HG02678 (cell line): ENCODE results near the gene SHMT1.
"Not testable (repeated sequence)": the region's sequence is repeated elsewhere in the genome, so short reads cannot be mapped to it uniquely, and the experiment has no call there.

ENCODE experiments used
- ATAC-seq: cut with Tn5 transposase; IDR thresholded peaks from one replicate; pipeline ENCODE4 v1.9.1; 2021; ENCODE audit warnings: mild to moderate bottlenecking, moderate library complexity; ENCODE audit not compliant: unreplicated experiment

The SHMT1 gene

DNA sequence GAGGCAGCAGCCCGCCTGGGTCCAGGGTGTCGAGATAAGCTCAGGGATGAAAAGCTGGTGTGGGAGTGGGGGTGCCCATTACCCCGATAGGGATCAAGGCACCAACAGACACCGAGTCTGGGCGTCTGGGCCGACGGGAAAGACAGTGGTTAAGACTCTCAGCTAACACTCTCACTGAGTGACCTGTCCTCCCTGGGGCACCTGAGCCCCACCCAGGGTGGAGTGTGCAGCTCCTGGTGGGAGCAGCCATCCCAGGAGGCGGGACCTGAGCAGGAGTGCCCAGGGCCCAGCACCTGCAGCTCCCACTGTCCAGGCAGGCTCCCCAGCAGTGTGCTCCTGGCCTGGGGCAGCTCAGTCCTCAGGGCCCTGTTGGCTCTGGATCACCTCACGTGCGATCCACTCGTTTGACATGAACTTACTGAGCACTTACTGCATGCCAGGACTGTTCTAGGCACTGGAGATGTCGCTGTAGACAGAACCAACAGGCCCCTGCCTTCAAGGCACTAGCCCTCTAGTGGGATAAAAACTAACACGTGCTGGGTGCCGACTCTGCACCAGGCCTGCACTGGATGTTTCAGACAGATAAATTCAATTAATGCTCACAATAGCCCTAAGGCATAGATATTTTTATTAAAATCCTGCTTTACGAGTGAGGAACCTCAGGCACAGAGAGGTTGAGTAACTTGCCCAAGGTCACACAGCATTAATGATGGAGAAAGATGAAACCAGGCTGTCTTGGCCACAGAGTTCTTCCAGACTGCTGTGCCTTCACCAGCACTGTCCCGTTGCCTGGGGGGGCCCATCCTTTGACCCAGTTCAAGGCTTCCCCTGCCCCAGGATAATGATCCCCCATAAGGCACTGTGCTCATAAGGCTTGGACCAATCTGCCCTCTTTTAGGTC is 16.1 kb upstream of the SHMT1 start:
- no peak for ATAC-seq

DNA sequence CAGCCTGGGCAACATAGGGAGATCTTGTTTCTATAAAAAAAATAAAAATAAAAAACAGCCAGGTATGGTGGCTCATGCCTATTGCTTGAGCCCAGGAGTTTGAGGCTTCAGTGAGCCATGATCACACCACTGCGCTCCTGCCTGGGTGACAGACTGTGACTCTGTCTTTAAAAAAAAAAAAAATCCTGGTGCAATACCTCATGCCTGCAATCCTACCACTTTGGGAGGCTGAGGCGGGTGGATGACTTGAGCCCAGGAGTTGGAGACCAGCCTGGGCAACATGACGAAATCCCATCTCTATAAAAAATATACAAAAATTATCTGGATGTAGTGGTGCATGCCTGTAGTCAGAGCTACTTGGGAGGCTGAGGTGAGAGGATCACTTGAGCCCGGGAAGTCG is 15.3 kb upstream of the SHMT1 start:
- not testable (repeated sequence) for ATAC-seq

DNA sequence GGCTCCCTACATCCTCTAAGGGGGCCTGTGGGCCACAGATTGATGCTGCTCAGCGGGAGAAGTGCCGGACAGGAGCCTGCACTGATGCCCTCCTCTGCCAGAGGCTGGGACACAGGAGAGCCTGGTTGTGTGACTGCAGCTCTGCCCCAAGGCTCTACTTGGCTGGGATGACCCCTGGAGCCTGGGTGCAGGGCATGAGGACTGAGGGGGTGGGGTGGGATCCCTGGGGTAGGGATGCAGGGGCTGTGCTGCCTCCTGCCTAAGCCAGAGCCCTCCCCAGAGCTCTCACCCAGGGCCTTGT is 14.8 kb upstream of the SHMT1 start:
- no peak for ATAC-seq

DNA sequence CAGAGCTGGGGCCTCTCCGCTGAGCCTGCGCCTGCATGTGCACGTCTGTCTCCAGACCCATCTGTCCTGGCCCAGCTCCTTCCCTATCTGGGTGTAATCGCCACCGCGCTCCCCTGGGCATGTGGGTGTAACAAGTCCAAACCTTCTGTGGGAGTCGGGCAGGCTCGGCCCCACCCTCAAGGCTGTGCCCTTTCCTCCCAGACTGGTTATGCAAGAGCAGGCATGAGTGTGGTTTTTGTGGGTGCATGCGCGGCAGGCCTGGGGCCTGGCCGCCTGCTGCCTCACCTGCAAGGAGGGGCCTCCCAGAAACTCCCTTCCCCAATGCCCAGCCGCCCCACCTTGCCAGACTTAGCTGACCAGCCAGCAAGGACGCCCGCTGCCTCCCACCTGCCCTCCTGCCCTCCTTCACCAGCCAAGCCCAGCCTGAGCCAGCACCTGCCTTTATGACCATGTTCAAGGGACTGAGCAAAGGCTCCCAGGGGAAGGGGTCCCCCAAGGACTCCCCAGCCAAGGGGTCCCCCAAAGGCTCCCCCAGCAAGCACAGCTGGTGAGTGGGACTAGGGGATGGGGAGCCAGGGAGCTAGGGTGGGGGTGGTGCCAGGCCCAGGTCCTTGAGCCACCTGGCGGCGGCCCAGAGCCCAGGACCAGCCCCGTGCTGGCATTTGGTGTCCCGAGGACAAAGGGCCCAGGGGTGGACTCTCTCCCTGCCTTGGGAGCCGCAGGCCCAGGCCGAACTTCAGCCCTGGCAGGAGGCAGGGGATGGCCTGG is 14.3 kb upstream of the SHMT1 start, which contains the start of gene EVPLL:
EVPLL (plus strand) TSS at position 342 of the 768 bp plus-strand sequence. CDS start 3,160 bp downstream, outside the sequence.
- ATAC-seq: no peak

DNA sequence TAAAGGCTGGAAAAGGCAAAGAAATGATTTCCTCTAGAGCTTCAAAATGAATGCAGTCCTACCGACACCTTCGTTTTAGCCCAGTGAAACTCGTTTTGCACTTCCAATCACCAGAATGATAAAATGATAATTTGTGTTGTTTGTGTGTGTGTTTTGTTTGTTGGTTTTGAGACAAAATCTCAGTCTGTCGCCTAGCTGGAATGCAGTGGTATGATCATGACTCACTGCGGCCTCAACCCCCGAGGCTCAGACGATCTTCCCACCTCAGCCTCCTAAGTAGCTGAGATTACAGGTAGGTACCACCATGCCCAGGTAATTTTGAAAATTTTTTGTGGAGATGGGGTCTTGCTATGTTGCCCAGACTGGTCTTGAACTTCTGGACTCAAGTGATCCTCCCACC is 10.9 kb upstream of the SHMT1 start:
- no peak for ATAC-seq

DNA sequence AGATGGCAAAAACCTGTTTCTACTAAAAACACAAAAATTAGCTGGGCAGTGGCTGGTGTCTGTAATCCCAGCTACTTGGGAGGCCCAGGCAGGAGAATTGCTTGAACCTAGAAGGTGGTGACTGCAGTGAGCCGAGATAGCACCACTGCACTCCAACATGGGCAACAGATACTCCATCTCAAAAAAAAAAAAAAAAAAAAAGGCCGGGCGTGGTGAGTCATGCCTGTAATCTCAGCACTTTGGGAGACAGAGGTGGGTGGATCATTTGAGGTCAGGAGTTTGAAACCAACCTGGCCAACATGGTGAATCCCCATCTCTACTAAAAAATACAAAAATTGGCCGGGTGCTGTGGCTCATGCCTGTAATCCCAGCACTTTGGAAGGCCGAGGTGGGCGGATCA is 9.8 kb upstream of the SHMT1 start:
- not testable (repeated sequence) for ATAC-seq

DNA sequence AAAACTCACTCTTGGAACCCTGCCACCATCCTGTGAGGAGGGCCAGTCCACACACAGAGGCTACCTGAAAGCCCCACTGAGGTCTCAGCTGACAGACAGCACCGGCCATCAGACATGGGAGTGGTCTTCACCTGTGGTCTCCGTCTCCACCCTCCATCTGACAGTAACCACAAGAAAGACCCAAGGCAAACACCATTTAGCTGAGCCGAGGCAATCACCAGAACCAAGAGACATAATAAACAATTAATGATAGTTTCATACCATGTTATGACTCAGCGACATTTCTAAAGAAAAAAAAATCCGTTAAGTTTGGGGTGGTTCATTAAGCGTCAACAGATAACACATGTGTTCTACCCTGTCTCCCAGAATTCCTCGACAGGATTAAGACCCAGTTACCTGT is 8.1 kb upstream of the SHMT1 start:
- no peak for ATAC-seq

DNA sequence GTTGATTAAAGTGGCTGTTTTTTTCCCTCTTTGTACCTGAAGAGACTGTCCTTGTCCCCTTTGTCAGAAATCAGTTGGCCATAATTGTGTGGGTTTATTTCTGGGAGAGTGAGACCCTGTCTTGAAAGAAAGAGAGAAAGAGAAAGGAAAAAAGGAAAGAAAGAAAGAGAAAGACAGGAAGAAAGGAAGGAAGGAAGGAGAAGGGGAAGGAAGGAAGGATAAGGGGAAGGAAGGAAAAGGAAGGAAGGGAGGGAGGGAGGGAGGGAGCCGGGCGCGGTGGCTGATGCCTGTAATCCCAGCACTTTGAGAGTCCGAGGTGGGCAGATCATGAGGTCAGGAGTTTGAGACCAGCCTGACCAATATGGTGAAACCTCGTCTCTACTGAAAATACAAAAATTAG is 7.4 kb upstream of the SHMT1 start:
- ATAC-seq: no peak

DNA sequence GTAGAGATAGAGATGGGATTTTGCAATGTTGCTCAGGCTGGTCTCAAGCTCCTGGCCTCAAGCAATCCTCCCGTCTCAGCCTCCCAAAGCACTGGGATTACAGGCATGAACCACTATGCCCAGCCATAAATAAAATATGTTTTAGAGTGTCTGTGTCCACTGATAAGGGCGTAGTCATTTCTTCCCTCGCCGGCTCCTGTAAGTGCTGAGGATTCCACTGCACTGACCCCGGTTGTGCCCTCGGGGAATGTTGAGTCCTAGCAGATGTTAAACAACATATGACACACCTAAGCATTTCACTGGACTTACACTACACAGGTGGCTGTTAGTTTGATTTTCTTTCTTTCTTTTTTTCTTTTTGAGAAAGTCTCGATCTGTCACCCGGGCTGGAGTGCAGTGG is 5.6 kb upstream of the SHMT1 start:
- ATAC-seq: no peak

DNA sequence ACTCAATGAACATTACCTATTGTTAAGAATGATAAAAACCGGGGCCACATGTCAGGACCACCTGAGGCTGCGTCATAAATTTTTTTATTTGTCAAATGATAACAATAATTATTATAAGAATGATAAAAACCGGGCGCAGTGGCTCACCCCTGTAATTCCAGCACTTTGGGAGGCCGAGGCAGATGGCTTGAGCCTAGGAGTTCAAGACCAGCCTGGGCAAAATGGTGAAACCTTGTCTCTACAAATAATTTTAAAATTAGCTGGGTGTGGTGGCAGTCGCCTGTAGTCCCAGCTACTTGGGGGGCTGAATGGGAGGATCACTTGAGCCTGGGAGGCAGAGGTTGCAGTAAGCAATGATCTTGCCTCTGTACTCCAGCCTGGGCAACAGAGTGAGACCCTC is 816 bp upstream of the SHMT1 start:
- ATAC-seq: no peak

DNA sequence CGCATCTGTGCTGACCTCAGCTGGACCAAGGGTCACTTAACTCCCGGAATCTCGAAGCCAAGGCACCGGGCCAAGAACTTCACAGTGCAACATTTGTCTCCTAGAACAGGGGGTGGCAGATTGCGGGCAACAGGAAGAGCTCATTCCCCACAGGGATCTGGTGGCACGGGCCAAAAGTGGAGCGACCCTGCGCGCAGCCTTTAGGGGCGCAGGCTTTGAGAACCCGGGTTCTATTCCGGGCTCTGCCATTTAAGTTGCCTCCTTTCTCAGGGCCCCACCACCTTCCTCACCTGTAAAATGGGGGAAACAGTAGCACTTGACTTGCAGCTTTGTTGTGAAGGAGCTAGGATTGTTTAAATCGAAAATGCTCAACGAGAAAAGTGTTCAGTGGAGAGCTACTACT is 651 bp downstream of the SHMT1 start:
- peak; percentile 6 for ATAC-seq

DNA sequence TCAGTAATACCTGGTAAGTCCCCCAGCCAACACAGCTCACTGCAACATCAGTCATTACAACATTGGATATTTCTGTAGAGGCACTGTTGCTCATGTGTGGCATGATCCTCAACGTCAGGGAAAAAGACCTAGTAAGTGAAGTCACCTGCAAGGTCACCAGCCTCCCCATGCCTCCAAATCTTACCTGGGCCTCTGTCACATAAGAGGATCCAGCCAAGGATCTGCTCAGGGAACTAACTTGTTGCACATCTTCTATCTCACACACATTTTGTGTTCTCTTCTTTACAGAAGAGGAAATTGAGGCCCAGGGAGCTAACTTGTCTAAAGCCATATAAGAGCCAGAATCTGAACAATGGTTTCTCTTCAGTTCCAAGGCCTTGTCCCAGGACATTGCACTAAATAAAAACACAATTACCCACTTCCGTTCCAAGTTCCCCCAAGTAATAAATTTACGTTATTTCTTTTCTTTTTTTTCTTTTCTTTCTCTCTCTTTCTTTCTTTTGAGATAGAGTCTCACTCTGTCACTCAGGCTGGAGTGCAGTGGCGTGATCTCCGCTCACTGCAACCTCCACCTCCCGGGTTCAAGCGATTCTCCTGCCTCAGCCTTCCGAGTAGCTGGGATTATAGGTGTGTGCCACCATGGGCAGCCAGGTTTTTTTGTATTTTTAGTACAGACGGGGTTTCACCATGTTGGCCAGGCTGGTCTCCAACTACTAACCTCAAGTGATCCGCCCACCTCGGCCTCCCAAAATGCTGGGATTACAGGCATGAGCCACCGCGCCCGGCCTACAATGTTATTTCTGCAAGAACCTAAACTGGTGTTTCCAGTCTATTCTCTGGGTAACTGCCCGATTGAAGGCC is 1.3 kb downstream of the SHMT1 start:
- no peak for ATAC-seq

DNA sequence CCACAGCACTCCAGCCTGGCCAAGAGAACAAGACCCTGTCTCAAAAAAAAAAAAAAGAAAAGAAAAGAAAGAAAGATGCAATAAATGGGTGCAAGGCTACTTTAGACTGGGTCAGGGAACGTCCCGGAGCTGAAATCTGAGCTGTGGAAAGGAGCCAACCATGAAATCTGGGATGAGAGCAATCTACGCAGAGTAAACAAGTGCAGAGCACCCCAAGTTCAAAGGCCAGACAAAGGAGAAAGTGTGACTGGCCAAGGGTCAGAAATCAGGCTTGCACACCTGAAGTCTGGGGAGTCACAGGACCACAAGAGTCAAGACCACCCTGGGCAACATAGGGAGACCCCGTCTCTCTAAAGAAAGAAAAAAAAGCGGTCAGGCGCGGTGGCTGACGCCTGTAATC is 2.8 kb downstream of the SHMT1 start:
- ATAC-seq: no peak

DNA sequence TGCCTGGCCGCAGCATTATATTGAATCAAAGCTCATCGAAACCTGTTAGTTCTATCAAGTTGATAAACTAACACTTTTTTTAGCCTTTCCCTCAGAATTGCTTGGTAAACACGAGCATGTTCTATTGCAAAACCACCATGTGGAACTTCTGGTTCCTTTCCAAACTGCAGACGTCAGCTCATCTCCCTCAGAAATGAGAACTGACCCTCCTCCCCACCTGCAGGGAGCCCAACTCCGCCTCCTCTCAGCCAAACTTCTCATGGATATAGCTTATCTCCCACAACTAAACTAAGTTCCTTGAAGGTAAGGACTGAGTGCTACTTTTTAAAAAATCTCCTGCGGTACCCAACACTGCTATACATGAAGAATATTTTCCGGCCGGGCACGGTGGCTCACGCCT is 6.7 kb downstream of the SHMT1 start:
- ATAC-seq: no peak

DNA sequence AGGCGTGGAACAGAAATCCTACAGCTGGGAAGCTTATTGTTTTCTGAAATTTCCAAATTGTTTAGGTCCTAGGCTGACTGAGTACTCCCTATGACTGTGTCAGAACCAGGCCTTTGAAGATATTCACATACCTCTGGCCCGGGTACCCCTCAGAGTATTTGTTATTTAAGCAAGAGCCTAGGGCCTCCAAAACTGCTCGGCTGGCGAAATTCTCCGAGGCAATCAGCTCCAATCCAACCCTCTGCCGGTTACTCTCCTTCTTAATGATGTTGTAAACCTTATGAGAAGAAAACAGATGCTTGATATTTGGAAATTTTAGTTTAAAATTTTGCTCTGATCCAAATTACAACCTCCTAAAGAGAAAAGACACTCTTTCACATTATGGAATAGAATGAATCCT is 9.8 kb downstream of the SHMT1 start:
- no peak for ATAC-seq

DNA sequence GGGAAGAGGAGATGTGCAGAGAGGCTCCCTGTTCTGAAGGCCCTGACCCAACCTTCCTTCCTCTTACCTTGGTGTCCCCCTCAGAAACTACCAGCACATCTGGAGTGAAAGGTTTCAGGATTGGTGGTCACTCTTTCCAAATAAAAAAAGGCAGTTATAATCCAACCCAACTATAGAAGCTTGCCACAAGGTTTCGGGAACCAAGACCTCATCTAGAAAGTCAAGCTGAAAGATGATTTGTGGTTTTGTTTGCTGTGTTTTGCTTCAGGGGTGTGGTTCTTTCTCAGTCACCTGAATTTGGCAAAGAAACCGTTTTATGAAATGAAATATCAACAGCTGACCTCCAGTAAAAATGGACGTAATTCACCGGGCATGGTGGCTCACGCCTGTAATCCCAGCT is 19.3 kb downstream of the SHMT1 start:
- ATAC-seq: no peak

DNA sequence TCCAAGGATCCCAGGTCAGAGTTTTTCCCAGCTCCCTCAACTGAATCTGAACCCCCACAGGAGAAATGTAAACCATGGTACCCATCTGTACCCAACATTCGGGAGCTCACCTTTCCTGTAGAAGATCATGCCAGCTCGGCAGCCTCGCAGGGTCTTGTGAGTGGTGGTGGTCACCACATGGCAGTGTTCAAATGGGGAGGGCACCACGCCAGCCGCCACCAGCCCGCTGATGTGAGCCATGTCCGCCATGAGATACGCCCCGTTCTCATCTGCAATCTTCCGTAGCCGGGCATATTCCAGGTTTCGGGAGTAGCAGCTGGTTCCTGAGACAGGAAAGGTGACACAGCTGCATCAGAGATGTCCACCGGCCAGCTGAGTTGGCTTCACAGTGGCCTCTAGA is 23.4 kb downstream of the SHMT1 start:
- no peak for ATAC-seq

DNA sequence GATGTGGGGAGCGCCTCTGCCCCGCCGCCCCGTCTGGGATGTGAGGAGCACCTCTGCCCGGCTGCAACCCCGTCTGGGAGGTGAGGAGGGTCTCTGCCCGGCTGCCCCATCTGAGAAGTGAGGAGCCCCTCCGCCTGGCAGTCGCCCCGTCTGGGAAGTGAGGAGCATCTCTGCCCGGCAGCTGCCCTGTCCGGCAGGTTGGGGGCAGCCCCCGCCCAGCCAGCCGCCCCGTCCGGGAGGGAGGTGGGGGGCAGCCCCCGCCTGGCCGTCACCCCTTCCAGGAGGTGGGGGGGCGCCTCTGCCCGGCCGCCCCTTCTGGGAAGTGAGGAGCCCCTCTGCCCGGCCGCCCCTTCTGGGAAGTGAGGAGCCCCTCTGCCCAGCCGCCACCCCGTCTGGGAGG is 25.2 kb downstream of the SHMT1 start:
- ATAC-seq: not testable (repeated sequence)

DNA sequence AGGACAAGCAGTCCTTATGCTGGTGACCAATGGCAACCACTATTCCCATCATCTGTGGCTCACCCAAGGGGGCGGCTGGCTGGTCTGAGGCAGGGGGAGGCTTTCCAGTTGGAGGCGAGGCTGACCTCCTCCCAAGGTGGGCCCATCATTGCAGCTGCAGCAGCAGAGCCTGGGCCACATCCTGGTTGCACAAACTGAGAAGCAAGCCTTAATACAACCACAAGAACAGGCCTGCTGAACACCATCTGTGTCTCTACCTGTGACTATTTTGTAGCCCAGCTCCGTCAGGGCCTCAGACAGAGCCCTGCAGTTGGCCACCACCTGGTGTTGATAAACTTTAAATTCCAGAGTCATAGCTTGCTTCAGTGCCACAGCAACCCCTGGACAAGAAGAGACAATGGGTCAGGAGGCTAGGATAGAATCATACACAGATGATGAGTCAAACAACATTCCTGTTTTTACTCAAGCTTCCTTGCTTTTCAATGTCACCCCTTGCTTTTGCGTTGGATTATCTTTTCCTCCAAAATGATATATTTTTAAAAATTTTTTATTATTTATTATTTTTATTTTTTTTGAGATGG is 30.4 kb downstream of the SHMT1 start:
- ATAC-seq: no peak

DNA sequence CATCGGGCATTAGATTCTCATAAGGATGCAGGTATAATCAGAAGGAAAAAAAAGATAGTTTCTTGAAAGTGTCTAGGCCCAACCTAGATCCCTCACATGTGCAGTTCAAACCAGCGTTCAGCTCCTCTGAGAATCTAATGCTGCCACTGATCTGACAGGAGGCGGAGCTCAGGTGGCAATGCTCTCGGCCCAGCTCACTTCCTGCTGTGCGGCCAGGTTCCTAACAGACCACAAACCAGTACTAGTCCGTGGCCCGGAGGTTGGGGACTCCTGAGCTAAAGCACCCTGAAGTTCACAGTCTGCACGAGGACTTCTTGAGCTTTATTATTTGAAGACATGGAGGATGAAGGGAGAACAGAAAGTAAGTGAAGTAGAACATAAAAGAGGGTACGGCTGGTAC is 31.5 kb downstream of the SHMT1 start:
- no peak for ATAC-seq

DNA sequence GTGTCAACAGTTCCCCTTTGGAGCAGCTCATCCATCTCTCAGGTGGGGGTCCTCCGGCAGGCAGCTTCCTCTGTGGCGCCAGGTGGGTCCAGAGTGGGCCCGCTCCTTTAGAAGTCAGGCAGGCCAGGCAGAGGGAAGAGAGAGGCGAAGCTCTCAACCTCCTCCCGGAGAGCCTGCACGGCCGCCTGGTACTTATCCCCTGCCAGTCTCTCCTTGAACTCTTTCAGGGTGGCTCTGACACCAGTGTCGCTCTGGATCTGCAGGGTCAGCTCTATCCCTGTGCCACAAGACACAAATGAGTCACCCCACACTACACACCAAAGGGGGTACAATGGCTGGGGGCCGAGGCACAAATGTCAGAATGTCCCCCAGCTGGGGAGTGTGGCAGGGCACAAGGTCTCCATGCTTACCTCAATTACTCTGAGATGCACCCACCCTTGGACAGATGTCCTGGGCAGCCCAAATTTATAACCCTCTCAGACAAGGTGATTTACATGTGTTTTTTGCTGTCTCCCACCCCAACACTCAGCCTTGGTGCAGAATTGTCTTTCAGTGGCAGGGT is 34.6 kb downstream of the SHMT1 start:
- ATAC-seq: no peak
